Natural killer cell treated with Interleukin-12 subunit alpha and Interleukin-12 subunit beta and Interleukin-15 and Interleukin-18, amount 100 ng/mL, for 72 hours (primary cell): ENCODE data around the gene BMPR2. TPM values are rescaled to one million over a fixed set of nuclear protein-coding genes. Genes with fewer than 3 reads are reported as not detected.
"Not testable (repeated sequence)": the region's sequence is repeated elsewhere in the genome, so short reads cannot be mapped to it uniquely, and the experiment has no call there.

Experiments
- ATAC-seq, 2 donors: fragments of 150-1000 bp; cut with Tn5 transposase in 1 of 2; sonication (Bioruptor Pico), chemical (Tn5 transposase) in 1 of 2; 2 replicates each; pipeline ENCODE4 v1.10.0; 2021
- DNase-seq: peaks from one replicate; pipeline ENCODE4 v3.0.0; 2022; ENCODE audit warnings: low spot score
- H3K27ac Mint-ChIP-seq, 2 donors: 1 replicate in 1 of 2; 2 replicates in 1 of 2; pipeline ENCODE4 v1.8.0; 2022; ENCODE audit warnings: mixed read lengths in 2 of 2, mild to moderate bottlenecking in 1 of 2, moderate library complexity in 1 of 2
- H3K27me3 Mint-ChIP-seq, 2 donors: 1 replicate in 1 of 2; 2 replicates in 1 of 2; pipeline ENCODE4 v1.8.0; 2022; ENCODE audit warnings: mixed read lengths in 2 of 2
- H3K36me3 Mint-ChIP-seq: one replicate; pipeline ENCODE4 v1.8.0; 2022; ENCODE audit warnings: mixed read lengths
- H3K4me1 Mint-ChIP-seq, 2 donors: 1 replicate in 1 of 2; 2 replicates in 1 of 2; pipeline ENCODE4 v1.8.0; 2022; ENCODE audit warnings: low read depth in 2 of 2, mixed read lengths in 2 of 2, mild to moderate bottlenecking in 1 of 2
- H3K4me3 Mint-ChIP-seq: one replicate; pipeline ENCODE4 v1.8.0; 2022; ENCODE audit warnings: mixed read lengths
- H3K9me3 Mint-ChIP-seq: 2 replicates; pipeline ENCODE4 v1.8.0; 2022; ENCODE audit warnings: mixed read lengths
- total RNA-seq, 2 donors: library from RNA; stranded (reverse); gene quantifications; one replicate each; pipeline ENCODE4 v1.2.3, GENCODE V29; 2022

Gene BMPR2
- total RNA-seq, 2 donors from 2014 or later = 5.9 to 11.9 TPM

DNA sequence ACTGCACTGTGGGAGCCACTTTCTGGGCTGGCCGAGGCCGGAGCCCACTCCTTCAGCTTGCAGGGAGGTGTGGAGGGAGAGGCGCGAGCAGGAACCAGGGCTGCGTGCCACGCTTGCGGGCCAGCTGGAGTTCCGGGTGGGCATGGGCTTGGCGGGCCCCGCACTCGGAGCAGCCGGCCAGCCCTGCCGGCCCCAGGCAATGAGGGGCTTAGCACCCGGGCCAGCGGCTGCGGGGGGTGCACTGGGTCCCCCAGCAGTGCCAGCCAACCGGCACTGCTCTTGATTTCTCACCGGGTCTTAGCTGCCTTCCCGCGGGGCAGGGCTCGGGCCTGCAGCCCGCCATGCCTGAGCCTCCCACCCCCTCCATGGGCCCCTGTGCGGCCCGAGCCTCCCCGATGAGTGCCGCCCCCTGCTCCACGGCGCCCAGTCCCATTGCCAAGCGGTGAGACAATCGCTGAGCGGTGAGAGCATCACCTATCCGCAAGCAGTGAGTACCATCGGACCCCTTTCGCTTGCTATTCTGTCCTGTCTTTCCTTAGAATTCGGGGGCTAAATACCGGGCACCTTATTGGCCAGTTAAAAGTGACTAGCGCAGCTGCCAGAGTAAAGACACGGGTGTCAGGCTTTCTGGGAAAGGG, 120.8 kb downstream of the BMPR2 start:
- DNase-seq, H3K27ac Mint-ChIP-seq, ATAC-seq, H3K36me3 Mint-ChIP-seq, H3K4me3 Mint-ChIP-seq, H3K4me1 Mint-ChIP-seq, H3K27me3 Mint-ChIP-seq, H3K9me3 Mint-ChIP-seq: not testable (repeated sequence)

DNA sequence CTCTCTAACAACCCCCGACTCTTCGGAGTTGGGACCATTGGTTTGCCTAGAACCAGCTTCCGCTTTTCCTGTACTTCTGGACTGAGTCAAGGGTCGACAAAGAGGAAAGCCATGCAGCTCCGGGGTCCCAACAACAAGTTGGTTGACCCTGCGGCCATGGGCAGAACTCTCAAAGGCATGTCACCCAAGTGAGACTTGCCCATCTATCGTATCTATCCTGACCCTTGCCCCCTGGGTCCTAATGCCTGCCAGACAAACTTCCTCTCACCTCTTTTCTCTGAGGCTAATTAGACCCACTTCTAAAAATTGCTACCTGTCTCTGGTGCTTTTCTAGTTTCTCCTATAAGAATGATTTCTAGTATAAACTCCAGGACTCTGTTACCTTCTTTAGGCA, 121.3 kb downstream of the BMPR2 start:
- H3K4me1 Mint-ChIP-seq, H3K36me3 Mint-ChIP-seq, H3K27me3 Mint-ChIP-seq, DNase-seq, H3K4me3 Mint-ChIP-seq, H3K27ac Mint-ChIP-seq, H3K9me3 Mint-ChIP-seq, ATAC-seq: not testable (repeated sequence)

DNA sequence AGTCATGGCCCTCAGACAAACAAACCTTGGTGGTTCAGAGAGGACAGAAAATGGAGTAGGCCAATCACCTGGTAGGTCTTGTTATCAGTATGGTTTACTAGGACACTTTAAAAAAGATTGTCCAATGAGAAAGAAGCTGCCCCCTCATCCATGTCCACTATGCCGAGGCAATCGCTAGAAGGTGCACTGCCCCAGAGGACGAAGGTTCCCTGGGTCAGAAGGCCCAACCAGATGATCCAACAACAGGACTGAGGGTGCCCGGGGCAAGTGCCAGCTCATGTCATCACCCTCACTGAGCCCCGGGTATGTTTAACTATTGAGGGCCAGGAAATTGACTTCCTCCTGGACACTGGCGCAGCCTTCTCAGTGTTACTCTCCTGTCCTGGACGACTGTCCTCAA, 123.7 kb downstream of the BMPR2 start:
- not testable (repeated sequence) for DNase-seq, ATAC-seq, H3K4me1 Mint-ChIP-seq, H3K4me3 Mint-ChIP-seq, H3K27ac Mint-ChIP-seq, H3K36me3 Mint-ChIP-seq, H3K27me3 Mint-ChIP-seq, H3K9me3 Mint-ChIP-seq

GRCh38 chr2:202503276-202503675, 127.1 kb downstream of the BMPR2 start:
- DNase-seq, H3K9me3 Mint-ChIP-seq, H3K4me1 Mint-ChIP-seq, H3K27ac Mint-ChIP-seq, H3K36me3 Mint-ChIP-seq, H3K27me3 Mint-ChIP-seq, H3K4me3 Mint-ChIP-seq, ATAC-seq: not testable (repeated sequence)

DNA sequence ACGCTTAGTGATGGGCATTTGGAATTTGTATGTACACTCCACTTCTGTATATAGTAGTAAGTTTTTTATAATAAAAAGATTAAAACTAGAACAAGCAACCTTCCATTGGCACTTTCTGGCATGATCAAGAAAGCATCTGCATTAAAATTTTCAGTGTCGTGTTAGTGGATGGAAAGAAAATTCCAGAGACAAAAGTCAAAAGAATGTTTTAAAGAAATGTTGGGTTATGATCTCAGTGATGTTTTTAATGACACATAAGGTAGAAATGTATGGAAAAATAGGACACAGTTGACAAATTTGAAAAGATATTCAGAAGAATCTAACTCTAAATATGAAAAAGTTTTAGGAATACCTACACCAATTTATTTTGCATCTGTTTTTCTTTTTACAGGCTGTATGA, 132.6 kb downstream of the BMPR2 start:
- DNase-seq (no peak), ATAC-seq (no peak)
- no peak overlapping the region for H3K4me3 Mint-ChIP-seq
- peaks cover 0 to 3% of the 10 kb centered on the region in 2 donors for H3K4me1 Mint-ChIP-seq
- no peaks in the 10 kb centered on the region for H3K9me3 Mint-ChIP-seq
- H3K27me3 Mint-ChIP-seq = no peaks in the 10 kb centered on the region
- H3K36me3 Mint-ChIP-seq = no peaks in the 10 kb centered on the region
- H3K27ac Mint-ChIP-seq = no peak overlapping the region

DNA sequence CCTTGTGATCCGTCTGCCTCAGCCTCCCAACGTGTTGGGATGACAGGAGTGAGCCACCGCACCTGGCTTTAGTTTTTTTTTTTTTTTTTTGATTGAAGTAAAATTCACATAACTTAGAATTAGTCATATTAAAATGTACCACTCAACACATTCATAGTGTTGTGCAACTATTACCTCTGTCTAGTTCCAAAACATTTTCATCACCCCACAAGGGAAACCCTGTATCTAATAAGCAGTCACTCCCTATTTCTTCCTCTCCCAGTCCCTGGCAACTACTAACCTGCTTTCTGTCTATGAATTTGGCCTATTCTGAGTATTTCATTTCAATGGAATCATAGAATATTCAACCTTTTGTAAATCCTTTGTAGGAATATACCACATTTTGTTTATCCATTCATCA, 134.8 kb downstream of the BMPR2 start:
- Mint-ChIP-seq H3K4me3 (no peak overlapping the region), H3K9me3 (no peaks in the 10 kb centered on the region), H3K36me3 (no peaks in the 10 kb centered on the region), H3K27ac (no peak overlapping the region), H3K4me1 (peaks cover 0 to 3% of the 10 kb centered on the region in 2 donors), H3K27me3 (no peaks in the 10 kb centered on the region)
- no peak for ATAC-seq
- no peak for DNase-seq

DNA sequence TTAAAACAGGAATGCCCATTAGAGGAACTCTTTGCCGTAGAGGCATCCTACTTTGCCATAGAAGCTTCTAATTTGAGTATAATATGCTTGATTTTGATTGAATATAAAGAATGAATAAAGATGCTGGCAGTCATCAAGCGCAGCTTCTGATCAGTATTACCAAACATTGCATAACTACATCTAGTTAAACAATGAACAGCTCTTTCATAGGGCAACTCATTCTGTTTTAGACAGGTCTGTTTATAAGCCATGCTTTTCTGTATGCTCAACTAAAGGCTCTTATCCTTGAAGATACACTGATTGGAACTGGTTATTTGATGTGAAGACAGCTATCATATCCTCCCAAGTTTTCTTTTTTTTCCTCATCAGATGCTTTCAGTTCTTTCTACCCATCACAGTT, 136.0 kb downstream of the BMPR2 start:
- no peak overlapping the region for H3K27ac Mint-ChIP-seq

GRCh38 chr2:202514732-202515131, 138.6 kb downstream of the BMPR2 start:
- no peak overlapping the region for H3K4me3 Mint-ChIP-seq
- ATAC-seq (peak in 1 of 2 donors; percentile 85), DNase-seq (no peak)
- no peaks in the 10 kb centered on the region for H3K27me3 Mint-ChIP-seq
- H3K36me3 Mint-ChIP-seq = peaks cover 2% of the 10 kb centered on the region
- H3K27ac Mint-ChIP-seq = no peak overlapping the region
- no peaks in the 10 kb centered on the region for H3K9me3 Mint-ChIP-seq
- H3K4me1 Mint-ChIP-seq = peaks cover 0 to 3% of the 10 kb centered on the region in 2 donors

More for the DNA sequence above, 136.0 kb downstream of the BMPR2 start:
- ATAC-seq = no peak
- Mint-ChIP-seq H3K4me1 (peaks cover 0 to 3% of the 10 kb centered on the region in 2 donors), H3K4me3 (no peak overlapping the region), H3K36me3 (no peaks in the 10 kb centered on the region), H3K9me3 (no peaks in the 10 kb centered on the region), H3K27me3 (no peaks in the 10 kb centered on the region)
- no peak for DNase-seq

DNA sequence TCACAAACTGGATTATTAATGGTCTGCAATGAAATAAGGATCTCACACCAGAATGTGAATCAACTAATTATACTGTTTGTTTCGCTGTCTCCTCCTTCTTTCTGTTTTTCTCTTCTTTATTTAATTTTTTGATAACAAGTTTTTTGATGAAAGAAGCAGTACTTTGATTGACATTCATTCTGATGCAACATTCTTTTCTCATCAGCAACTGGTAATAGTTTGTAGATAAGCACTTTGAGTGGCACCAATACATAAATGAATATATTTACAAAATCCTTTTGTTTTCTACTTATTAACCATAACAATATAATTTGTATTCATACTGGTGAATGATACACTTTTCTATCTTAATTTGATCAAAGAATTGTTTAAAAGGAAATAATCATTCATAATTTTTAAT, 143.3 kb downstream of the BMPR2 start:
- H3K4me1 Mint-ChIP-seq = no peaks in the 10 kb centered on the region

DNA sequence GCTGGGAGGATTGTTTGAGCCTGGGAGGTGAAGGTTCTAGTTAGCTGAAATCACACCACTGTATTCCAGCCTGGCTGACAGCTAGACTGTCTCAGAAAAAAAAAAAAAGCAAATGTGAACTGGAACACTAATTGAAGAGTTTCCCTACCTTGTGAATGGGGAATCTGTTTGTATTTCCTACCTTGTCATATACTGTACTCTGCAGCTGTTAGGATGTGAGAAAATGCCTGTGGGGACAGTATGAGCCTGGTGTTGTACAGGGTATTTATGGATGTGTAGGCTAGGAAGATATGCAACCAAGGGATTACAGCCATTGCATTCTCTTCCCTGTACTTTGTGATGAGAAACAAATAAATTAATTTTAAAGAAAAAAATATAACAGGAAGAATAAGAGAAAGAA, 145.3 kb downstream of the BMPR2 start:
- no peaks in the 10 kb centered on the region for H3K4me1 Mint-ChIP-seq
- H3K27ac Mint-ChIP-seq = no peak overlapping the region
- no peak for DNase-seq
- ATAC-seq = no peak
- no peak overlapping the region for H3K4me3 Mint-ChIP-seq
- H3K27me3 Mint-ChIP-seq = no peaks in the 10 kb centered on the region
- H3K9me3 Mint-ChIP-seq = no peaks in the 10 kb centered on the region
- H3K36me3 Mint-ChIP-seq = peaks cover 5% of the 10 kb centered on the region

More for the DNA sequence above, 143.3 kb downstream of the BMPR2 start:
- Mint-ChIP-seq H3K36me3 (peaks cover 5% of the 10 kb centered on the region), H3K27me3 (no peaks in the 10 kb centered on the region), H3K9me3 (no peaks in the 10 kb centered on the region), H3K4me3 (no peak overlapping the region), H3K27ac (no peak overlapping the region)
- DNase-seq (no peak), ATAC-seq (no peak)

- no peak overlapping the region for H3K4me3 Mint-ChIP-seq
- peaks cover 8 to 10% of the 10 kb centered on the region in 2 donors for H3K4me1 Mint-ChIP-seq
- DNase-seq (no peak), ATAC-seq (no peak)
- no peaks in the 10 kb centered on the region for H3K36me3 Mint-ChIP-seq
- H3K27me3 Mint-ChIP-seq = no peaks in the 10 kb centered on the region
- H3K27ac Mint-ChIP-seq = no peak overlapping the region
- H3K9me3 Mint-ChIP-seq = no peaks in the 10 kb centered on the region
Observed at GRCh38 chr2:202529389-202529788, 153.3 kb downstream of the BMPR2 start.

DNA sequence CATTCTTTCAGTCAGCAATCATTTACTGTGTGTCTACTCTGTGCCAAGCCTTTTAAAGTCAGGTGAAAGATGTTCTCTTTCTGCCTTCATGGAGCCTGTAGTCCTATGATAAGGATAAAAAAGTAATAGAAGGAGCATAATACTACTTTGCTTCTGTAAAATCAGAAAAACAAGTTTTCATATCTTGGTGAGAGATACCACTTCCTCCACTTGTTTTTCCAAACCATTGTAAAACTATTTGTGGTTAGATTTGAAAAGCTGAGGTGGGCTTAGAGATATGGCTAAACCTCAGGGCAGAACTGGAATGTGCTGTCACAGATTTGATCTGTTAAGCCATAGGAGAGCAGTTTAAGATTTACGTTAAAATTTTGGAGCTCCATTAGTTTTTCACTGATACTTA, 153.9 kb downstream of the BMPR2 start:
- Mint-ChIP-seq H3K36me3 (no peaks in the 10 kb centered on the region), H3K4me3 (no peak overlapping the region), H3K9me3 (no peaks in the 10 kb centered on the region), H3K4me1 (peaks cover 8 to 10% of the 10 kb centered on the region in 2 donors), H3K27ac (no peak overlapping the region), H3K27me3 (no peaks in the 10 kb centered on the region)
- DNase-seq = no peak
- ATAC-seq = no peak

DNA sequence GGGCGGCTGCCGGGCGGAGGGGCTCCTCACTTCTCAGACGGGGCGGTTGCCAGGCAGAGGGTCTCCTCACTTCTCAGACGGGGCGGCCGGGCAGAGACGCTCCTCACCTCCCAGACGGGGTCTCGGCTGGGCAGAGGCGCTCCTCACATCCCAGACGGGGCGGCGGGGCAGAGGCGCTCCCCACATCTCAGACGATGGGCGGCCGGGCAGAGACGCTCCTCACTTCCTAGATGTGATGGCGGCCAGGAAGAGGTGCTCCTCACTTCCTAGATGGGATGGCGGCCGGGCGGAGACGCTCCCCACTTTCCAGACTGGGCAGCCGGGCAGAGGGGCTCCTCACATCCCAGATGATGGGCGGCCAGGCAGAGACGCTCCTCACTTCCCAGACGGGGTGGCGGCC, 159.2 kb downstream of the BMPR2 start:
- not testable (repeated sequence) for H3K9me3 Mint-ChIP-seq, H3K4me1 Mint-ChIP-seq, DNase-seq, H3K36me3 Mint-ChIP-seq, H3K4me3 Mint-ChIP-seq, H3K27me3 Mint-ChIP-seq, ATAC-seq, H3K27ac Mint-ChIP-seq

- no peaks in the 10 kb centered on the region for H3K36me3 Mint-ChIP-seq
- H3K4me3 Mint-ChIP-seq = no peak overlapping the region
- H3K4me1 Mint-ChIP-seq = no peaks in the 10 kb centered on the region
- H3K27ac Mint-ChIP-seq = no peak overlapping the region
- no peaks in the 10 kb centered on the region for H3K27me3 Mint-ChIP-seq
- H3K9me3 Mint-ChIP-seq = no peaks in the 10 kb centered on the region
- no peak for ATAC-seq
- DNase-seq = no peak
Observed at GRCh38 chr2:202541137-202541536, 165.0 kb downstream of the BMPR2 start.

- H3K36me3 Mint-ChIP-seq = no peaks in the 10 kb centered on the region
- H3K4me3 Mint-ChIP-seq = no peak overlapping the region
- no peak for ATAC-seq
- H3K27ac Mint-ChIP-seq = no peak overlapping the region
- DNase-seq = no peak
- H3K9me3 Mint-ChIP-seq = no peaks in the 10 kb centered on the region
- no peaks in the 10 kb centered on the region for H3K27me3 Mint-ChIP-seq
- H3K4me1 Mint-ChIP-seq = no peaks in the 10 kb centered on the region
Observed at GRCh38 chr2:202542142-202542541, 166.0 kb downstream of the BMPR2 start.
